ENCODE measurements around the gene CENPH.

The CENPH gene

GRCh38 chr5:69156456-69156855, 32.9 kb upstream of the CENPH start:
- TF ChIP-seq EZH2phosphoT487 (conservative IDR thresholded peaks at IDR 0.05; ENCODE audit: low read length) (no peak), CTCF (IDR thresholded peaks at IDR 0.05; ENCODE audit: insufficient read depth, low read length, poor library complexity, severe bottlenecking) (no peak)
- H3K27me3 ChIP-seq (ENCODE audit: low read length) = no peaks in the 10 kb centered on the region
- no peak overlapping the region for H2AFZ ChIP-seq (ENCODE audit: low read depth, low read length, severe bottlenecking)
- H3K4me3 ChIP-seq (ENCODE audit: insufficient read depth, low read length, poor library complexity, severe bottlenecking) = no peak overlapping the region
- no peaks in the 10 kb centered on the region for H3F3A ChIP-seq (ENCODE audit: insufficient read depth)
- no peak overlapping the region for H3K4me2 ChIP-seq (ENCODE audit: low read depth, low read length, poor library complexity, severe bottlenecking)
- no peak overlapping the region for H3K9ac ChIP-seq (ENCODE audit: low read length)
- H4K20me1 ChIP-seq (ENCODE audit: low read depth, low read length) = no peaks in the 10 kb centered on the region
- H3K36me3 ChIP-seq (ENCODE audit: low read length) = no peaks in the 10 kb centered on the region
- no peaks in the 10 kb centered on the region for H3K9me2 ChIP-seq (replicated peaks; ENCODE audit: insufficient read depth, low read length)
- H3K9me3 ChIP-seq (ENCODE audit: insufficient read depth, low read length) = no peaks in the 10 kb centered on the region
- H3K27ac ChIP-seq (ENCODE audit: low read depth, low read length) = no peak overlapping the region
- no peaks in the 10 kb centered on the region for H3K79me2 ChIP-seq (ENCODE audit: insufficient read depth, low read length)

GRCh38 chr5:69158039-69158438, 31.3 kb upstream of the CENPH start:
- H3F3A ChIP-seq (ENCODE audit: insufficient read depth) = no peaks in the 10 kb centered on the region
- TF ChIP-seq CTCF (IDR thresholded peaks at IDR 0.05; ENCODE audit: insufficient read depth, low read length, poor library complexity, severe bottlenecking) (no peak), EZH2phosphoT487 (conservative IDR thresholded peaks at IDR 0.05; ENCODE audit: low read length) (no peak)
- no peaks in the 10 kb centered on the region for H3K79me2 ChIP-seq (ENCODE audit: insufficient read depth, low read length)
- no peaks in the 10 kb centered on the region for H3K27me3 ChIP-seq (ENCODE audit: low read length)
- H3K27ac ChIP-seq (ENCODE audit: low read depth, low read length) = no peak overlapping the region
- H2AFZ ChIP-seq (ENCODE audit: low read depth, low read length, severe bottlenecking) = no peak overlapping the region
- H3K9me2 ChIP-seq (replicated peaks; ENCODE audit: insufficient read depth, low read length) = no peaks in the 10 kb centered on the region
- H4K20me1 ChIP-seq (ENCODE audit: low read depth, low read length) = no peaks in the 10 kb centered on the region
- no peak overlapping the region for H3K9ac ChIP-seq (ENCODE audit: low read length)
- H3K4me3 ChIP-seq (ENCODE audit: insufficient read depth, low read length, poor library complexity, severe bottlenecking) = no peak overlapping the region
- H3K9me3 ChIP-seq (ENCODE audit: insufficient read depth, low read length) = no peaks in the 10 kb centered on the region
- H3K4me2 ChIP-seq (ENCODE audit: low read depth, low read length, poor library complexity, severe bottlenecking) = no peak overlapping the region
- no peaks in the 10 kb centered on the region for H3K36me3 ChIP-seq (ENCODE audit: low read length)

GRCh38 chr5:69160651-69161050, 28.7 kb upstream of the CENPH start:
- H3K27ac ChIP-seq (ENCODE audit: low read depth, low read length) = no peak overlapping the region
- H2AFZ ChIP-seq (ENCODE audit: low read depth, low read length, severe bottlenecking) = no peak overlapping the region
- H3K79me2 ChIP-seq (ENCODE audit: insufficient read depth, low read length) = no peaks in the 10 kb centered on the region
- no peaks in the 10 kb centered on the region for H3K9me2 ChIP-seq (replicated peaks; ENCODE audit: insufficient read depth, low read length)
- H3K9ac ChIP-seq (ENCODE audit: low read length) = no peak overlapping the region
- H3K36me3 ChIP-seq (ENCODE audit: low read length) = no peaks in the 10 kb centered on the region
- no peaks in the 10 kb centered on the region for H4K20me1 ChIP-seq (ENCODE audit: low read depth, low read length)
- H3K4me3 ChIP-seq (ENCODE audit: insufficient read depth, low read length, poor library complexity, severe bottlenecking) = no peak overlapping the region
- 0 out of 2 replicates have a peak, but pooled peaks cover 4% of the 10 kb centered on the region for H3F3A ChIP-seq (ENCODE audit: insufficient read depth)
- no peaks in the 10 kb centered on the region for H3K9me3 ChIP-seq (ENCODE audit: insufficient read depth, low read length)
- H3K4me2 ChIP-seq (ENCODE audit: low read depth, low read length, poor library complexity, severe bottlenecking) = no peak overlapping the region
- H3K27me3 ChIP-seq (ENCODE audit: low read length) = no peaks in the 10 kb centered on the region
- TF ChIP-seq CTCF (IDR thresholded peaks at IDR 0.05; ENCODE audit: insufficient read depth, low read length, poor library complexity, severe bottlenecking) (no peak), EZH2phosphoT487 (conservative IDR thresholded peaks at IDR 0.05; ENCODE audit: low read length) (no peak)
